HL-60 (cell line): ENCODE results near the gene AIFM1.

Experiments
- CTCF ChIP-seq: IDR thresholded peaks from one replicate; pipeline ENCODE4 v1.5.1; 2011; ENCODE audit warnings: low read length, control low read depth, inconsistent platforms; ENCODE audit not compliant: insufficient read depth
- POLR2AphosphoS5 ChIP-seq: IDR thresholded peaks from 2 replicates; pipeline ENCODE4 v1.6.1; 2012; ENCODE audit warnings: low read depth
- REST ChIP-seq: IDR thresholded peaks from 2 replicates; pipeline ENCODE4 v1.6.1; 2012; ENCODE audit warnings: low read depth; ENCODE audit not compliant: insufficient replicate concordance

GRCh38 chrX:130124577-130124976 is 41.1 kb downstream of the AIFM1 start:
- TF ChIP-seq CTCF (no peak), REST (no peak), POLR2AphosphoS5 (no peak)
